Kasumi-1 (cell line): ENCODE measurements around the gene ATE1.
"Not testable (repeated sequence)": the region's sequence is repeated elsewhere in the genome, so short reads cannot be mapped to it uniquely, and the experiment has no call there.

Source experiments
- DNase-seq, 2 experiments: peaks; one replicate each; lab custom pipeline; 2025; lab: John Stamatoyannopoulos, UW

ATE1 gene

GRCh38 chr10:121930268-121931085 is 2.6 kb upstream of the ATE1 start:
- not testable (repeated sequence) for DNase-seq

GRCh38 chr10:121929585-121930267 is 1.9 kb upstream of the ATE1 start:
- DNase-seq: not testable (repeated sequence)

- DNase-seq: peak in 1 of 2 experiments; percentile 19
Observed at GRCh38 chr10:121928528-121928884, 675 bp upstream of the ATE1 start.

- peak; percentile 61 to 62 for DNase-seq
Observed at GRCh38 chr10:121927318-121927840, 452 bp downstream of the ATE1 start.

- DNase-seq: peak; percentile 62 to 63
Observed at GRCh38 chr10:121926671-121927317, 1.0 kb downstream of the ATE1 start.

GRCh38 chr10:121926157-121926556 is 1.7 kb downstream of the ATE1 start:
- DNase-seq: no peak

- no peak for DNase-seq
Observed at GRCh38 chr10:121921238-121921931, 6.4 kb downstream of the ATE1 start.

- no peak for DNase-seq
Observed at GRCh38 chr10:121919666-121920065, 8.2 kb downstream of the ATE1 start.

- not testable (repeated sequence) for DNase-seq
Observed at GRCh38 chr10:121918800-121919199, 9.0 kb downstream of the ATE1 start.

GRCh38 chr10:121914661-121915060 is 13.2 kb downstream of the ATE1 start:
- no peak for DNase-seq

GRCh38 chr10:121911421-121911697 is 16.5 kb downstream of the ATE1 start:
- no peak for DNase-seq

GRCh38 chr10:121910673-121911420 is 17.0 kb downstream of the ATE1 start:
- DNase-seq: no peak

GRCh38 chr10:121904888-121905287 is 22.9 kb downstream of the ATE1 start:
- DNase-seq: no peak

GRCh38 chr10:121900443-121901174 is 27.2 kb downstream of the ATE1 start:
- DNase-seq: peak; percentile 94 to 98

GRCh38 chr10:121899727-121900126 is 28.1 kb downstream of the ATE1 start:
- DNase-seq: no peak

GRCh38 chr10:121891103-121891502 is 36.7 kb downstream of the ATE1 start:
- no peak for DNase-seq

GRCh38 chr10:121889212-121889611 is 38.6 kb downstream of the ATE1 start:
- DNase-seq: no peak

GRCh38 chr10:121886997-121887622 is 40.7 kb downstream of the ATE1 start:
- DNase-seq: peak; percentile 91 to 93

- DNase-seq: no peak
Observed at GRCh38 chr10:121886181-121886580, 41.6 kb downstream of the ATE1 start.

GRCh38 chr10:121880895-121881294 is 46.9 kb downstream of the ATE1 start:
- peak; percentile 29 to 48 for DNase-seq
